Activated CD4-positive, alpha-beta T cell treated with anti-CD3 and anti-CD28 coated beads, Interleukin-2, Interleukin-4, amounts not matched to agents 100 ng/mL and 50 ng/mL, durations not matched to agents 16 hours and 8 hours (primary cell): ENCODE data around the gene COLQ.

Source experiments
- DNase-seq: peaks from one replicate; pipeline ENCODE4 v3.0.0-alpha.2; 2020; ENCODE audit warnings: low spot score

Gene COLQ

GRCh38 chr3:15454965-15455364 is 66.5 kb downstream of the COLQ start:
- DNase-seq = no peak

- no peak for DNase-seq
Observed at GRCh38 chr3:15453991-15454625, 67.4 kb downstream of the COLQ start.

- DNase-seq = no peak
Observed at GRCh38 chr3:15453501-15453900, 68.0 kb downstream of the COLQ start.

GRCh38 chr3:15452961-15453360 is 68.5 kb downstream of the COLQ start:
- no peak for DNase-seq

GRCh38 chr3:15452156-15452555 is 69.3 kb downstream of the COLQ start:
- no peak for DNase-seq

- DNase-seq = no peak
Observed at GRCh38 chr3:15451216-15452113, 70.0 kb downstream of the COLQ start.

GRCh38 chr3:15450438-15451215 is 70.9 kb downstream of the COLQ start:
- no peak for DNase-seq

GRCh38 chr3:15449489-15450224 is 71.8 kb downstream of the COLQ start:
- DNase-seq = no peak

GRCh38 chr3:15443826-15444524 is 77.5 kb downstream of the COLQ start:
- DNase-seq = no peak

- DNase-seq = no peak
Observed at GRCh38 chr3:15440891-15441290, 80.6 kb downstream of the COLQ start.

GRCh38 chr3:15439476-15439875 is 82.0 kb downstream of the COLQ start:
- no peak for DNase-seq

- DNase-seq = no peak
Observed at GRCh38 chr3:15438983-15439382, 82.5 kb downstream of the COLQ start.

- DNase-seq = no peak
Observed at GRCh38 chr3:15436246-15436645, 85.3 kb downstream of the COLQ start.

- DNase-seq = no peak
Observed at GRCh38 chr3:15434756-15435155, 86.8 kb downstream of the COLQ start.

- no peak for DNase-seq
Observed at GRCh38 chr3:15433531-15433930, 88.0 kb downstream of the COLQ start.

GRCh38 chr3:15431256-15431837 is 90.2 kb downstream of the COLQ start:
- DNase-seq = no peak

- DNase-seq = no peak
Observed at GRCh38 chr3:15430624-15431023, 90.9 kb downstream of the COLQ start.

GRCh38 chr3:15429080-15429479 is 92.4 kb downstream of the COLQ start:
- DNase-seq = no peak

- DNase-seq = peak; percentile 38
Observed at GRCh38 chr3:15428539-15428938, 93.0 kb downstream of the COLQ start.

GRCh38 chr3:15427981-15428380 is 93.5 kb downstream of the COLQ start:
- no peak for DNase-seq
